HepG2 (cell line): ENCODE measurements around the gene TTC31. TPM values are rescaled to one million over a fixed set of nuclear protein-coding genes. Genes with fewer than 3 reads are reported as not detected.

Experiments
- ASH2L ChIP-seq: fragments of 300-600, 200-600 bp; sonication (generic); IDR thresholded peaks from 2 replicates; pipeline ENCODE4 v1.7.0; 2017; ENCODE audit warnings: low read depth, mild to moderate bottlenecking, moderate library complexity, mixed read lengths, low read length; ENCODE audit not compliant: insufficient read length
- RARG ChIP-seq: sonication (generic); formaldehyde crosslinking; IDR thresholded peaks from 2 replicates; pipeline ENCODE4 v1.4.0; 2020; ENCODE audit warnings: low read depth, mild to moderate bottlenecking, missing genetic modification reagents
- SRSF1 ChIP-seq: fragments of 200-400 bp; formaldehyde crosslinking; optimal IDR thresholded peaks from 2 replicates; pipeline ENCODE3; 2017; ENCODE audit warnings: mild to moderate bottlenecking, low read depth, low read length, moderate library complexity
- polyA plus RNA-seq, 8 experiments: library from polyadenylated mRNA; depleted of rRNA in 3 of 8; stranded (reverse) in 7 of 8; unstranded in 1 of 8; fragments of >200 nt; fragmentation: Illumina TruSeq in 4 of 8; extraction: Trizol in 4 of 8; gene quantifications; 2 replicates each; pipeline versions ENCODE4 v1.2.1 to v1.2.3, GENCODE V29; 2011 to 2016; ENCODE audit warnings: low read depth in 4 of 8, missing spikeins in 1 of 8, mixed read lengths in 1 of 8; ENCODE audit not compliant: insufficient read depth in 1 of 8
- total RNA-seq, 5 experiments: library from RNA; depleted of rRNA; stranded (reverse); fragments of >200 nt; fragmentation: Illumina TruSeq; extraction: Trizol; gene quantifications; 2 replicates each; pipeline ENCODE4 v1.2.3, GENCODE V29; 2016; ENCODE audit warnings: low read depth in 1 of 5
- TF ChIP-seq, protein P1 (sequence below): fragments of 450-650 bp; IDR thresholded peaks from 2 replicates; pipeline ENCODE4 v1.6.1; 2017; ENCODE audit warnings: mild to moderate bottlenecking
- TF ChIP-seq, protein P2 (sequence below): sonication (generic); formaldehyde crosslinking; IDR thresholded peaks from 2 replicates; pipeline ENCODE4 v1.4.0; 2020; ENCODE audit warnings: missing genetic modification reagents, mild to moderate bottlenecking, borderline replicate concordance
- TF ChIP-seq, protein P3 (sequence below): sonication (generic); formaldehyde crosslinking; IDR thresholded peaks from 2 replicates; pipeline ENCODE4 v1.4.0; 2020; ENCODE audit warnings: missing genetic modification reagents
- TF ChIP-seq, protein P4 (sequence below): sonication (generic); formaldehyde crosslinking; IDR thresholded peaks from 2 replicates; pipeline ENCODE4 v1.5.1; 2020; ENCODE audit warnings: mild to moderate bottlenecking, missing genetic modification reagents
- TF ChIP-seq, protein P5 (sequence below): sonication (generic); formaldehyde crosslinking; IDR thresholded peaks from 2 replicates; pipeline ENCODE4 v1.8.0; 2022; ENCODE audit warnings: mild to moderate bottlenecking, missing genetic modification reagents, moderate library complexity
- TF ChIP-seq, protein P6 (sequence below): IDR thresholded peaks from 2 replicates; pipeline ENCODE4 v1.6.1; 2012; ENCODE audit warnings: low read length, improper control_type of control experiment

Gene TTC31
- total and polyA plus RNA-seq, 2 of the 13 experiments (the other 11 are each of a cell fraction or from before 2014, with no cell fraction given), result 28.3 to 39.5 TPM

DNA sequence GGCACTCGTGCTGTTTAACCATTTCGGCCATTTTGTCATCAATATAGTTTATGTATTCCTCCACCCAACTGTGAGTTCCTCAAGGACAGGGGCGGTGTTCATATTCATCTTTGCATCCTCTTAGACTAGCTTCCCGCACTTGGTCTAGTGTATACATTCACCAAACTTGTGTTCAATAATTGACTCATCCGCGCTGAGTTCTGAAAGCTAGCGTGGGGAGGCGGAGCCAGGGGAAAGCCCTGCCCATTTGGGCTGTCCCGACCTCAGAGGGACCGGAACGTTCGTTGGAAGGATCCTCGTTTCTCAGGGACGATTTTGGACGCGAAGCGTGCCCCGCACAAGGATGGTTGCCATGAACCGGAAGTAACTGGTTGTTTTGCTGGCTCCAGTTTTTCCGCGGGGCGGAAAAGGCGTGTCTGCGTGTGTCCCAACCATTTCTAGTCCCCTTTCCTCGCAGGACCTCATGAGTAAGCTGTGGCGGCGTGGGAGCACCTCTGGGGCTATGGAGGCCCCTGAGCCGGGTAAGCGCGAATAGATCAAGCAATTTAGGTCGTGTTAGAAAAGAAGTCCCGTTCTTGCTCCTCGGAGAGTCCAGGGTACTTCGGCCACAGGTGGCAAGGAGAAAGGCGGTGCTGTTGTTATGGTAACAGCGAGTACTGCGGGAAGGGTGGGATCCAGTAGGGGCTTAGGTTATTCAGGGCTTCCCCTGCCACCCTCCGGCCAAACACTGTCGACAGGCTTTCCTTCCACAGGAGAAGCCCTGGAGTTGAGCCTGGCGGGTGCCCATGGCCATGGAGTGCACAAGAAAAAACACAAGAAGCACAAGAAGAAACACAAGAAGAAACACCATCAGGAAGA lies 28.0 kb upstream of the TTC31 start, which contains the start of gene INO80B (continued):
- TF ChIP-seq, protein P1, sequence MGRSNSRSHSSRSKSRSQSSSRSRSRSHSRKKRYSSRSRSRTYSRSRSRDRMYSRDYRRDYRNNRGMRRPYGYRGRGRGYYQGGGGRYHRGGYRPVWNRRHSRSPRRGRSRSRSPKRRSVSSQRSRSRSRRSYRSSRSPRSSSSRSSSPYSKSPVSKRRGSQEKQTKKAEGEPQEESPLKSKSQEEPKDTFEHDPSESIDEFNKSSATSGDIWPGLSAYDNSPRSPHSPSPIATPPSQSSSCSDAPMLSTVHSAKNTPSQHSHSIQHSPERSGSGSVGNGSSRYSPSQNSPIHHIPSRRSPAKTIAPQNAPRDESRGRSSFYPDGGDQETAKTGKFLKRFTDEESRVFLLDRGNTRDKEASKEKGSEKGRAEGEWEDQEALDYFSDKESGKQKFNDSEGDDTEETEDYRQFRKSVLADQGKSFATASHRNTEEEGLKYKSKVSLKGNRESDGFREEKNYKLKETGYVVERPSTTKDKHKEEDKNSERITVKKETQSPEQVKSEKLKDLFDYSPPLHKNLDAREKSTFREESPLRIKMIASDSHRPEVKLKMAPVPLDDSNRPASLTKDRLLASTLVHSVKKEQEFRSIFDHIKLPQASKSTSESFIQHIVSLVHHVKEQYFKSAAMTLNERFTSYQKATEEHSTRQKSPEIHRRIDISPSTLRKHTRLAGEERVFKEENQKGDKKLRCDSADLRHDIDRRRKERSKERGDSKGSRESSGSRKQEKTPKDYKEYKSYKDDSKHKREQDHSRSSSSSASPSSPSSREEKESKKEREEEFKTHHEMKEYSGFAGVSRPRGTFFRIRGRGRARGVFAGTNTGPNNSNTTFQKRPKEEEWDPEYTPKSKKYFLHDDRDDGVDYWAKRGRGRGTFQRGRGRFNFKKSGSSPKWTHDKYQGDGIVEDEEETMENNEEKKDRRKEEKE, result no peak
- TF ChIP-seq, protein P2, sequence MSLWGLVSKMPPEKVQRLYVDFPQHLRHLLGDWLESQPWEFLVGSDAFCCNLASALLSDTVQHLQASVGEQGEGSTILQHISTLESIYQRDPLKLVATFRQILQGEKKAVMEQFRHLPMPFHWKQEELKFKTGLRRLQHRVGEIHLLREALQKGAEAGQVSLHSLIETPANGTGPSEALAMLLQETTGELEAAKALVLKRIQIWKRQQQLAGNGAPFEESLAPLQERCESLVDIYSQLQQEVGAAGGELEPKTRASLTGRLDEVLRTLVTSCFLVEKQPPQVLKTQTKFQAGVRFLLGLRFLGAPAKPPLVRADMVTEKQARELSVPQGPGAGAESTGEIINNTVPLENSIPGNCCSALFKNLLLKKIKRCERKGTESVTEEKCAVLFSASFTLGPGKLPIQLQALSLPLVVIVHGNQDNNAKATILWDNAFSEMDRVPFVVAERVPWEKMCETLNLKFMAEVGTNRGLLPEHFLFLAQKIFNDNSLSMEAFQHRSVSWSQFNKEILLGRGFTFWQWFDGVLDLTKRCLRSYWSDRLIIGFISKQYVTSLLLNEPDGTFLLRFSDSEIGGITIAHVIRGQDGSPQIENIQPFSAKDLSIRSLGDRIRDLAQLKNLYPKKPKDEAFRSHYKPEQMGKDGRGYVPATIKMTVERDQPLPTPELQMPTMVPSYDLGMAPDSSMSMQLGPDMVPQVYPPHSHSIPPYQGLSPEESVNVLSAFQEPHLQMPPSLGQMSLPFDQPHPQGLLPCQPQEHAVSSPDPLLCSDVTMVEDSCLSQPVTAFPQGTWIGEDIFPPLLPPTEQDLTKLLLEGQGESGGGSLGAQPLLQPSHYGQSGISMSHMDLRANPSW (CRISPR knock-in tag), result peak; percentile 98
- TF ChIP-seq SRSF1 (peak; percentile 39), ASH2L (peak; percentile 98), RARG (CRISPR knock-in tag) (no peak)
- TF ChIP-seq, protein P3, sequence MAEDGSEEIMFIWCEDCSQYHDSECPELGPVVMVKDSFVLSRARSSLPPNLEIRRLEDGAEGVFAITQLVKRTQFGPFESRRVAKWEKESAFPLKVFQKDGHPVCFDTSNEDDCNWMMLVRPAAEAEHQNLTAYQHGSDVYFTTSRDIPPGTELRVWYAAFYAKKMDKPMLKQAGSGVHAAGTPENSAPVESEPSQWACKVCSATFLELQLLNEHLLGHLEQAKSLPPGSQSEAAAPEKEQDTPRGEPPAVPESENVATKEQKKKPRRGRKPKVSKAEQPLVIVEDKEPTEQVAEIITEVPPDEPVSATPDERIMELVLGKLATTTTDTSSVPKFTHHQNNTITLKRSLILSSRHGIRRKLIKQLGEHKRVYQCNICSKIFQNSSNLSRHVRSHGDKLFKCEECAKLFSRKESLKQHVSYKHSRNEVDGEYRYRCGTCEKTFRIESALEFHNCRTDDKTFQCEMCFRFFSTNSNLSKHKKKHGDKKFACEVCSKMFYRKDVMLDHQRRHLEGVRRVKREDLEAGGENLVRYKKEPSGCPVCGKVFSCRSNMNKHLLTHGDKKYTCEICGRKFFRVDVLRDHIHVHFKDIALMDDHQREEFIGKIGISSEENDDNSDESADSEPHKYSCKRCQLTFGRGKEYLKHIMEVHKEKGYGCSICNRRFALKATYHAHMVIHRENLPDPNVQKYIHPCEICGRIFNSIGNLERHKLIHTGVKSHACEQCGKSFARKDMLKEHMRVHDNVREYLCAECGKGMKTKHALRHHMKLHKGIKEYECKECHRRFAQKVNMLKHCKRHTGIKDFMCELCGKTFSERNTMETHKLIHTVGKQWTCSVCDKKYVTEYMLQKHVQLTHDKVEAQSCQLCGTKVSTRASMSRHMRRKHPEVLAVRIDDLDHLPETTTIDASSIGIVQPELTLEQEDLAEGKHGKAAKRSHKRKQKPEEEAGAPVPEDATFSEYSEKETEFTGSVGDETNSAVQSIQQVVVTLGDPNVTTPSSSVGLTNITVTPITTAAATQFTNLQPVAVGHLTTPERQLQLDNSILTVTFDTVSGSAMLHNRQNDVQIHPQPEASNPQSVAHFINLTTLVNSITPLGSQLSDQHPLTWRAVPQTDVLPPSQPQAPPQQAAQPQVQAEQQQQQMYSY (CRISPR knock-in tag), result peak; percentile 16; the same call in 1 of the 2 replicates
- TF ChIP-seq, protein P4, sequence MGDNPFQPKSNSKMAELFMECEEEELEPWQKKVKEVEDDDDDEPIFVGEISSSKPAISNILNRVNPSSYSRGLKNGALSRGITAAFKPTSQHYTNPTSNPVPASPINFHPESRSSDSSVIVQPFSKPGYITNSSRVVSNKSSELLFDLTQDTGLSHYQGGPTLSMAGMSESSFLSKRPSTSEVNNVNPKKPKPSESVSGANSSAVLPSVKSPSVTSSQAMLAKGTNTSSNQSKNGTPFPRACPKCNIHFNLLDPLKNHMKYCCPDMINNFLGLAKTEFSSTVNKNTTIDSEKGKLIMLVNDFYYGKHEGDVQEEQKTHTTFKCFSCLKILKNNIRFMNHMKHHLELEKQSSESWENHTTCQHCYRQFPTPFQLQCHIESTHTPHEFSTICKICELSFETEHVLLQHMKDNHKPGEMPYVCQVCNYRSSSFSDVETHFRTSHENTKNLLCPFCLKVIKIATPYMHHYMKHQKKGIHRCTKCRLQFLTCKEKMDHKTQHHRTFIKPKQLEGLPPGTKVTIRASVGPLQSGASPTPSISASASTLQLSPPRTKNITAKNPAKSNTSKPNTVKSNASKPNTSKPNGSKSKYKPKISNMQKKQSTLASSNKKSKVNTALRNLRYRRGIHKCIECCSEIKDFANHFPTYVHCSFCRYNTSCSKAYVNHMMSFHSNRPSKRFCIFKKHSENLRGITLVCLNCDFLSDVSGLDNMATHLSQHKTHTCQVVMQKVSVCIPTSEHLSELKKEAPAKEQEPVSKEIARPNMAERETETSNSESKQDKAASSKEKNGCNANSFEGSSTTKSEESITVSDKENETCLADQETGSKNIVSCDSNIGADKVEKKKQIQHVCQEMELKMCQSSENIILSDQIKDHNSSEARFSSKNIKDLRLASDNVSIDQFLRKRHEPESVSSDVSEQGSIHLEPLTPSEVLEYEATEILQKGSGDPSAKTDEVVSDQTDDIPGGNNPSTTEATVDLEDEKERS (CRISPR knock-in tag), result peak; percentile 91; the same call in 1 of the 2 replicates
- TF ChIP-seq, protein P5, sequence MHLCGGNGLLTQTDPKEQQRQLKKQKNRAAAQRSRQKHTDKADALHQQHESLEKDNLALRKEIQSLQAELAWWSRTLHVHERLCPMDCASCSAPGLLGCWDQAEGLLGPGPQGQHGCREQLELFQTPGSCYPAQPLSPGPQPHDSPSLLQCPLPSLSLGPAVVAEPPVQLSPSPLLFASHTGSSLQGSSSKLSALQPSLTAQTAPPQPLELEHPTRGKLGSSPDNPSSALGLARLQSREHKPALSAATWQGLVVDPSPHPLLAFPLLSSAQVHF (CRISPR knock-in tag), result no peak
- TF ChIP-seq, protein P6, sequence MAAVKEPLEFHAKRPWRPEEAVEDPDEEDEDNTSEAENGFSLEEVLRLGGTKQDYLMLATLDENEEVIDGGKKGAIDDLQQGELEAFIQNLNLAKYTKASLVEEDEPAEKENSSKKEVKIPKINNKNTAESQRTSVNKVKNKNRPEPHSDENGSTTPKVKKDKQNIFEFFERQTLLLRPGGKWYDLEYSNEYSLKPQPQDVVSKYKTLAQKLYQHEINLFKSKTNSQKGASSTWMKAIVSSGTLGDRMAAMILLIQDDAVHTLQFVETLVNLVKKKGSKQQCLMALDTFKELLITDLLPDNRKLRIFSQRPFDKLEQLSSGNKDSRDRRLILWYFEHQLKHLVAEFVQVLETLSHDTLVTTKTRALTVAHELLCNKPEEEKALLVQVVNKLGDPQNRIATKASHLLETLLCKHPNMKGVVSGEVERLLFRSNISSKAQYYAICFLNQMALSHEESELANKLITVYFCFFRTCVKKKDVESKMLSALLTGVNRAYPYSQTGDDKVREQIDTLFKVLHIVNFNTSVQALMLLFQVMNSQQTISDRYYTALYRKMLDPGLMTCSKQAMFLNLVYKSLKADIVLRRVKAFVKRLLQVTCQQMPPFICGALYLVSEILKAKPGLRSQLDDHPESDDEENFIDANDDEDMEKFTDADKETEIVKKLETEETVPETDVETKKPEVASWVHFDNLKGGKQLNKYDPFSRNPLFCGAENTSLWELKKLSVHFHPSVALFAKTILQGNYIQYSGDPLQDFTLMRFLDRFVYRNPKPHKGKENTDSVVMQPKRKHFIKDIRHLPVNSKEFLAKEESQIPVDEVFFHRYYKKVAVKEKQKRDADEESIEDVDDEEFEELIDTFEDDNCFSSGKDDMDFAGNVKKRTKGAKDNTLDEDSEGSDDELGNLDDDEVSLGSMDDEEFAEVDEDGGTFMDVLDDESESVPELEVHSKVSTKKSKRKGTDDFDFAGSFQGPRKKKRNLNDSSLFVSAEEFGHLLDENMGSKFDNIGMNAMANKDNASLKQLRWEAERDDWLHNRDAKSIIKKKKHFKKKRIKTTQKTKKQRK, result no peak
